Measurements from ENCODE around the gene PPIF. TPM values are rescaled to one million over a fixed set of nuclear protein-coding genes. Genes with fewer than 3 reads are reported as not detected.
"Not testable (repeated sequence)": the region's sequence is repeated elsewhere in the genome, so short reads cannot be mapped to it uniquely, and the experiment has no call there.

PPIF gene
- total RNA-seq, 1 donor from 2014 or later, result 27.1 TPM

GRCh38 chr10:79331709-79332108, 15.6 kb upstream of the PPIF start:
- Histone ChIP-seq H3K36me3 (no peaks in the 10 kb centered on the region), H3K9me3 (ENCODE audit: low read depth) (no peaks in the 10 kb centered on the region), H3K27me3 (no peaks in the 10 kb centered on the region), H2AFZ (replicated peaks) (no peak overlapping the region), H3K4me2 (no peak overlapping the region), H3K27ac (no peak overlapping the region), H3K79me2 (ENCODE audit: low read depth) (no peaks in the 10 kb centered on the region), H4K20me1 (ENCODE audit: low read depth) (no peaks in the 10 kb centered on the region), H3K4me3 (no peak overlapping the region), H3K4me1 (peaks cover 4% of the 10 kb centered on the region), H3F3A (ENCODE audit: low read depth) (peaks cover 1% of the 10 kb centered on the region), H3K9ac (no peak overlapping the region)
- H3K36me3 Mint-ChIP-seq, result no peaks in the 10 kb centered on the region
- TF ChIP-seq EZH2phosphoT487 (IDR thresholded peaks at IDR 0.05), result no peak
- no peak for TF ChIP-seq EZH2 (IDR thresholded peaks at IDR 0.05)
- TF ChIP-seq, protein P1, sequence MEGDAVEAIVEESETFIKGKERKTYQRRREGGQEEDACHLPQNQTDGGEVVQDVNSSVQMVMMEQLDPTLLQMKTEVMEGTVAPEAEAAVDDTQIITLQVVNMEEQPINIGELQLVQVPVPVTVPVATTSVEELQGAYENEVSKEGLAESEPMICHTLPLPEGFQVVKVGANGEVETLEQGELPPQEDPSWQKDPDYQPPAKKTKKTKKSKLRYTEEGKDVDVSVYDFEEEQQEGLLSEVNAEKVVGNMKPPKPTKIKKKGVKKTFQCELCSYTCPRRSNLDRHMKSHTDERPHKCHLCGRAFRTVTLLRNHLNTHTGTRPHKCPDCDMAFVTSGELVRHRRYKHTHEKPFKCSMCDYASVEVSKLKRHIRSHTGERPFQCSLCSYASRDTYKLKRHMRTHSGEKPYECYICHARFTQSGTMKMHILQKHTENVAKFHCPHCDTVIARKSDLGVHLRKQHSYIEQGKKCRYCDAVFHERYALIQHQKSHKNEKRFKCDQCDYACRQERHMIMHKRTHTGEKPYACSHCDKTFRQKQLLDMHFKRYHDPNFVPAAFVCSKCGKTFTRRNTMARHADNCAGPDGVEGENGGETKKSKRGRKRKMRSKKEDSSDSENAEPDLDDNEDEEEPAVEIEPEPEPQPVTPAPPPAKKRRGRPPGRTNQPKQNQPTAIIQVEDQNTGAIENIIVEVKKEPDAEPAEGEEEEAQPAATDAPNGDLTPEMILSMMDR (IDR thresholded peaks at IDR 0.05), result no peak
- DNase-seq (ENCODE audit: low spot score), result no peak
- no peak overlapping the region for H3K4me3 Mint-ChIP-seq
- peaks cover 7% of the 10 kb centered on the region for H3K27me3 Mint-ChIP-seq (ENCODE audit: insufficient read depth, low read depth)
- peaks cover 10% of the 10 kb centered on the region for H3K4me1 Mint-ChIP-seq
- peaks cover 7% of the 10 kb centered on the region for H3K9me3 Mint-ChIP-seq
- no peak overlapping the region for H3K27ac Mint-ChIP-seq

DNA sequence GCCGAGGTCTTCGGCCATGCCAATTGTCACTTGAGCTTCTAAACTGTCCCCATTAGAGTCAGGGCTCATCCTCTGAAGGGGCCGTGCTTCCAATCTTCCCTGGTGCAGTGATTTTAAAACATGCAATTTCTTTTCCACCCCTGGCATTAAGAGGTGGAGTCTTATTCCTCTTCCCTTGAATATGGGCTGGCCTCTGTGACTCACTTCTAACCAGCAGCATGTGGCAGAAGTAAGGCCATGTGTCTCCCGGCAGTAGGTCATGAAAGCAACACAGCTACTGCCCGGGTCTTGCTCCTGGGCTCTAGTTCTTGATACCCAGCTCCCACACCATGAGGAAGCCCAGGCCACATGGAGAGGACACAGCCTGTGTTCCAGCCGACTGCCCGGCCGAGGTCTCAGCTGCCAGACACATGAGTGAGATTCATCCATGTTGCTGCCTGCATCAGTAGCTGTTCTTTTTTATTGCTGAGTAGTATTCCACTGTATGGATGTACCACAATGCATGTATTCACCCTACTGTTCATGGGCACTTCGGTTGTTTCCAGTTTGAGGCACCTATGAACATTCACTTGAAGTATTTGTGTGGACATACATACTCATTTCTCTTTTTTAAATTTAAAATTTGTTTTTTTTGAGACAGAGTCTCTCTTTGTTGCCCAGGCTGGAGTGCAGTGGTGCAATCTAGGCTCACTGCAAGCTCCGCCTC, 14.5 kb upstream of the PPIF start:
- not testable (repeated sequence) for H3K9me3 ChIP-seq (ENCODE audit: low read depth); H2AFZ ChIP-seq (replicated peaks); H3K36me3 ChIP-seq; H3K4me2 ChIP-seq; DNase-seq (ENCODE audit: low spot score); H3K27me3 ChIP-seq; H4K20me1 ChIP-seq (ENCODE audit: low read depth); H3F3A ChIP-seq (ENCODE audit: low read depth); H3K27ac Mint-ChIP-seq; H3K4me1 ChIP-seq; H3K79me2 ChIP-seq (ENCODE audit: low read depth); H3K4me3 ChIP-seq; H3K36me3 Mint-ChIP-seq; H3K27me3 Mint-ChIP-seq (ENCODE audit: insufficient read depth, low read depth); H3K9me3 Mint-ChIP-seq; H3K4me3 Mint-ChIP-seq; H3K9ac ChIP-seq; H3K27ac ChIP-seq
- peaks cover 15% of the 10 kb centered on the region for H3K4me1 Mint-ChIP-seq

DNA sequence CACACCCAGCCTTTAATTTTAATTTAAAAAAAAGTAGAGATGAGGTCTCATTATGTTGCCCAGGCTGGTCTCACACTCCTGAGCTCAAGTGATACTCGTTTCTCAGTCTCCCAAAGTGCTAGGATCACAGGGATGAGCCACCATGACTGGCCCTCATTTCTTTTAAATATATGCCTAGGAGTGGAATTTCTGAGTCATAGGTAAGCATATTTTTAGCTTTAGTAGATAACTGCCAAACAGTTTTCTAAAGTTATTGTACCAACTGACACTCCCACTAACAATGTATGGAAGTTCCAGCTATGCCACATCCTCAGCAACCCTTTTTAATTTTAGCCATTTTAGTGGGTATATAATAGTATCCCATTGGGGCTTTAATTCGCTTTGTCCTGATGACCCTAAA, 13.8 kb upstream of the PPIF start:
- Histone ChIP-seq H3K4me1 (peaks cover 6% of the 10 kb centered on the region), H3K9ac (no peak overlapping the region), H3K27ac (no peak overlapping the region), H3K4me3 (no peak overlapping the region), H3K9me3 (ENCODE audit: low read depth) (no peaks in the 10 kb centered on the region), H4K20me1 (ENCODE audit: low read depth) (no peaks in the 10 kb centered on the region), H2AFZ (replicated peaks) (no peak overlapping the region), H3F3A (ENCODE audit: low read depth) (peaks cover 6% of the 10 kb centered on the region), H3K36me3 (no peaks in the 10 kb centered on the region), H3K4me2 (no peak overlapping the region), H3K27me3 (no peaks in the 10 kb centered on the region), H3K79me2 (ENCODE audit: low read depth) (no peaks in the 10 kb centered on the region)
- TF ChIP-seq EZH2 (IDR thresholded peaks at IDR 0.05) (no peak), EZH2phosphoT487 (IDR thresholded peaks at IDR 0.05) (no peak)
- TF ChIP-seq, protein P1 (IDR thresholded peaks at IDR 0.05), result no peak
- peaks cover 15% of the 10 kb centered on the region for H3K4me1 Mint-ChIP-seq
- H3K9me3 Mint-ChIP-seq, result peaks cover 7% of the 10 kb centered on the region
- no peak for DNase-seq (ENCODE audit: low spot score)
- no peak overlapping the region for H3K27ac Mint-ChIP-seq
- no peak overlapping the region for H3K4me3 Mint-ChIP-seq
- H3K27me3 Mint-ChIP-seq (ENCODE audit: insufficient read depth, low read depth), result peaks cover 5% of the 10 kb centered on the region
- no peaks in the 10 kb centered on the region for H3K36me3 Mint-ChIP-seq

DNA sequence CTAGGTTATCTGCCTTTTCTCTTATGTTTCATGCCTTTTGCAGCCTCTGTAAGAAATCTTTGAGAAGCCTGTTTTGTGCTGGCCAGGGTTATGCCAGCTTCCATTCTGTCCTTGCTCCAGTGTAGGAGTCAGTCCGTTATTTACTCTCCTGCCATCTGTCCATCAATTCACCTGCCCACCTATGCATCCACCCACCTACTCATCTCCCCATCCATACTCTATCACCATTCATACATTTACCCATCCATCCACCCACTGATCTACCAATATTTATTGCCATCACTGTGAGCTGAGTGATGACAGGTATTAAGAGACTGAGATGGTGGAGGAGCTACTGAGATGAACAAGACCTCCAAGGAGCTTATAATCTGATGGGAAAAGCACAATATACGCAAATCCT, 12.7 kb upstream of the PPIF start:
- Histone ChIP-seq H3K4me2 (no peak overlapping the region), H3K36me3 (no peaks in the 10 kb centered on the region), H3K4me1 (peaks cover 6% of the 10 kb centered on the region), H3K27me3 (no peaks in the 10 kb centered on the region), H2AFZ (replicated peaks) (no peak overlapping the region), H3K4me3 (no peak overlapping the region), H3K9ac (no peak overlapping the region), H3K27ac (no peak overlapping the region), H3F3A (ENCODE audit: low read depth) (peaks cover 6% of the 10 kb centered on the region), H4K20me1 (ENCODE audit: low read depth) (no peaks in the 10 kb centered on the region), H3K9me3 (ENCODE audit: low read depth) (no peaks in the 10 kb centered on the region), H3K79me2 (ENCODE audit: low read depth) (no peaks in the 10 kb centered on the region)
- Mint-ChIP-seq H3K4me3 (no peak overlapping the region), H3K9me3 (peaks cover 7% of the 10 kb centered on the region), H3K27me3 (ENCODE audit: insufficient read depth, low read depth) (peaks cover 7% of the 10 kb centered on the region), H3K27ac (no peak overlapping the region), H3K36me3 (no peaks in the 10 kb centered on the region), H3K4me1 (peaks cover 15% of the 10 kb centered on the region)
- TF ChIP-seq EZH2phosphoT487 (IDR thresholded peaks at IDR 0.05) (no peak), EZH2 (IDR thresholded peaks at IDR 0.05) (no peak)
- TF ChIP-seq, protein P1 (IDR thresholded peaks at IDR 0.05), result no peak
- no peak for DNase-seq (ENCODE audit: low spot score)

Data from neural progenitor cell (in vitro differentiated cells).